HG03442 (cell line): Measurements from ENCODE around the gene SLC7A9.
"Not testable (repeated sequence)": the region's sequence is repeated elsewhere in the genome, so short reads cannot be mapped to it uniquely, and the experiment has no call there.

Source experiments
- ATAC-seq: cut with Tn5 transposase; IDR thresholded peaks from one replicate; pipeline ENCODE4 v1.9.1; 2021; ENCODE audit warnings: mild to moderate bottlenecking, moderate library complexity; ENCODE audit not compliant: unreplicated experiment

SLC7A9 gene

GRCh38 chr19:32885255-32885654, 15.7 kb upstream of the SLC7A9 start:
- ATAC-seq: not testable (repeated sequence)

GRCh38 chr19:32881766-32882165, 12.2 kb upstream of the SLC7A9 start:
- no peak for ATAC-seq

GRCh38 chr19:32880622-32881021, 11.1 kb upstream of the SLC7A9 start:
- ATAC-seq: no peak

- ATAC-seq: no peak
Measured at GRCh38 chr19:32879741-32880140, 10.2 kb upstream of the SLC7A9 start.

- no peak for ATAC-seq
Measured at GRCh38 chr19:32878988-32879387, 9.4 kb upstream of the SLC7A9 start.

- no peak for ATAC-seq
Measured at GRCh38 chr19:32877977-32878745, 8.6 kb upstream of the SLC7A9 start.

GRCh38 chr19:32877323-32877912, 7.9 kb upstream of the SLC7A9 start:
- ATAC-seq: no peak

- ATAC-seq: no peak
Measured at GRCh38 chr19:32876919-32877285, 7.3 kb upstream of the SLC7A9 start.

GRCh38 chr19:32876236-32876918, 6.8 kb upstream of the SLC7A9 start:
- no peak for ATAC-seq

GRCh38 chr19:32875428-32875827, 5.9 kb upstream of the SLC7A9 start:
- no peak for ATAC-seq

- ATAC-seq: no peak
Measured at GRCh38 chr19:32874605-32875004, 5.0 kb upstream of the SLC7A9 start.

GRCh38 chr19:32873247-32873959, 3.8 kb upstream of the SLC7A9 start:
- no peak for ATAC-seq

GRCh38 chr19:32872391-32872790, 2.8 kb upstream of the SLC7A9 start:
- ATAC-seq: no peak

GRCh38 chr19:32870981-32871451, 1.4 kb upstream of the SLC7A9 start:
- ATAC-seq: no peak

GRCh38 chr19:32869966-32870573, 503 bp upstream of the SLC7A9 start:
- ATAC-seq: no peak

- no peak for ATAC-seq
Measured at GRCh38 chr19:32868206-32868950, 1.2 kb downstream of the SLC7A9 start.

- ATAC-seq: not testable (repeated sequence)
Measured at GRCh38 chr19:32867436-32867835, 2.1 kb downstream of the SLC7A9 start.

- no peak for ATAC-seq
Measured at GRCh38 chr19:32866564-32867265, 2.9 kb downstream of the SLC7A9 start.

GRCh38 chr19:32866061-32866460, 3.5 kb downstream of the SLC7A9 start:
- ATAC-seq: no peak

- ATAC-seq: no peak
Measured at GRCh38 chr19:32865326-32865725, 4.2 kb downstream of the SLC7A9 start.
